Mammary epithelial cell (primary cell): ENCODE data around the gene RAMACL.

Experiments
- EZH2 ChIP-seq: IDR thresholded peaks from 2 replicates; pipeline ENCODE4 v1.6.1; 2012; ENCODE audit warnings: low read length, inconsistent platforms, borderline replicate concordance
- TF ChIP-seq, protein P1 (sequence below), 2 donors: IDR thresholded peaks in 1 of 2; conservative IDR thresholded peaks in 1 of 2; 2 replicates each; pipeline ENCODE4 v1.5.1; 2011 to 2012; ENCODE audit warnings: inconsistent platforms in 2 of 2, low read length in 2 of 2, mild to moderate bottlenecking in 2 of 2, control low read depth in 1 of 2, low read depth in 1 of 2; ENCODE audit not compliant: insufficient read depth in 1 of 2; ENCODE audit errors: extremely low read depth in 1 of 2

DNA sequence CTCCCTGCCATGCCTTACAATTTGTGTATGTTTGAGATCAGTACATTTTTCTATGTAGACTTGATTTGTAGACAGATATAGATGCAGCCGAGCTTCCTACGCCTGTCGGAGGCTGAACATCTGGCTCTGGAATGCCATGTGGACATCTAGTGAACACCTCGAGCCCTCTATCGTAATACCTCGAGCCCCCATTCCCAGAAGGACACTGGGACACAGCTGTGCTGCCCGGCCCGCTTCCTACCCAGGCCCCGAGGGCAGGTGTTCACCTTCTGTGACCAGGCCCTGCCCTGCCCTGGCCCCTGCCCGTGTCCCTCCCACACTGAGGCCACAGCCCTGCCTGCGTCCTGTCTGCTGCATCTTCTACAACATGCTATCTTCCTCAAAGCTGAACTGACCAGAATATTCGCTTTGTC lies 27.7 kb upstream of the RAMACL start:
- TF ChIP-seq, protein P1, sequence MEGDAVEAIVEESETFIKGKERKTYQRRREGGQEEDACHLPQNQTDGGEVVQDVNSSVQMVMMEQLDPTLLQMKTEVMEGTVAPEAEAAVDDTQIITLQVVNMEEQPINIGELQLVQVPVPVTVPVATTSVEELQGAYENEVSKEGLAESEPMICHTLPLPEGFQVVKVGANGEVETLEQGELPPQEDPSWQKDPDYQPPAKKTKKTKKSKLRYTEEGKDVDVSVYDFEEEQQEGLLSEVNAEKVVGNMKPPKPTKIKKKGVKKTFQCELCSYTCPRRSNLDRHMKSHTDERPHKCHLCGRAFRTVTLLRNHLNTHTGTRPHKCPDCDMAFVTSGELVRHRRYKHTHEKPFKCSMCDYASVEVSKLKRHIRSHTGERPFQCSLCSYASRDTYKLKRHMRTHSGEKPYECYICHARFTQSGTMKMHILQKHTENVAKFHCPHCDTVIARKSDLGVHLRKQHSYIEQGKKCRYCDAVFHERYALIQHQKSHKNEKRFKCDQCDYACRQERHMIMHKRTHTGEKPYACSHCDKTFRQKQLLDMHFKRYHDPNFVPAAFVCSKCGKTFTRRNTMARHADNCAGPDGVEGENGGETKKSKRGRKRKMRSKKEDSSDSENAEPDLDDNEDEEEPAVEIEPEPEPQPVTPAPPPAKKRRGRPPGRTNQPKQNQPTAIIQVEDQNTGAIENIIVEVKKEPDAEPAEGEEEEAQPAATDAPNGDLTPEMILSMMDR (conservative IDR thresholded peaks at IDR 0.05 in 1 of 2, IDR thresholded peaks at IDR 0.05 in 1 of 2; ENCODE audit: extremely low read depth in 1 of 2, insufficient read depth in 1 of 2, low read depth in 1 of 2, low read length in 2 of 2): no peak
- no peak for TF ChIP-seq EZH2
